ENCODE data around the gene VAC14. TPM values are rescaled to one million over a fixed set of nuclear protein-coding genes. Genes with fewer than 3 reads are reported as not detected.

Gene VAC14
- total and polyA plus RNA-seq, 2 experiments from 2014 or later, result 62.8 to 63.9 TPM

GRCh38 chr16:70653809-70654771, 146.9 kb downstream of the VAC14 start:
- Histone ChIP-seq H3K27ac (no peak overlapping the region), H3K4me1 (ENCODE audit: low read depth) (no peaks in the 10 kb centered on the region), H3K9me3 (ENCODE audit: low read depth) (no peaks in the 10 kb centered on the region), H3K4me3 (no peak overlapping the region), H3K36me3 (no peaks in the 10 kb centered on the region), H3K27me3 (no peaks in the 10 kb centered on the region)
- TF ChIP-seq CTCF (IDR thresholded peaks at IDR 0.05; ENCODE audit: low read depth, low read length), result peak; percentile 83
- DNase-seq (ENCODE audit: low read depth in 1 of 2, low spot score in 1 of 2), result peak; percentile 79 to 88

GRCh38 chr16:70653406-70653805, 147.6 kb downstream of the VAC14 start:
- DNase-seq (ENCODE audit: low read depth in 1 of 2, low spot score in 1 of 2), result no peak

GRCh38 chr16:70652322-70652721, 148.6 kb downstream of the VAC14 start:
- Histone ChIP-seq H3K9me3 (ENCODE audit: low read depth) (no peaks in the 10 kb centered on the region), H3K36me3 (no peaks in the 10 kb centered on the region), H3K4me1 (ENCODE audit: low read depth) (no peaks in the 10 kb centered on the region), H3K4me3 (no peak overlapping the region), H3K27me3 (no peaks in the 10 kb centered on the region), H3K27ac (no peak overlapping the region)
- no peak for TF ChIP-seq CTCF (IDR thresholded peaks at IDR 0.05; ENCODE audit: low read depth, low read length)
- DNase-seq (ENCODE audit: low read depth in 1 of 2, low spot score in 1 of 2), result no peak

More at GRCh38 chr16:70653406-70653805, 147.6 kb downstream of the VAC14 start:
- TF ChIP-seq CTCF (IDR thresholded peaks at IDR 0.05; ENCODE audit: low read depth, low read length), result no peak
- no peak overlapping the region for H3K4me3 ChIP-seq
- no peaks in the 10 kb centered on the region for H3K36me3 ChIP-seq
- no peaks in the 10 kb centered on the region for H3K9me3 ChIP-seq (ENCODE audit: low read depth)
- H3K27ac ChIP-seq, result no peak overlapping the region
- no peaks in the 10 kb centered on the region for H3K27me3 ChIP-seq
- no peaks in the 10 kb centered on the region for H3K4me1 ChIP-seq (ENCODE audit: low read depth)

GRCh38 chr16:70651524-70651923, 149.4 kb downstream of the VAC14 start:
- no peak for TF ChIP-seq CTCF (IDR thresholded peaks at IDR 0.05; ENCODE audit: low read depth, low read length)
- Histone ChIP-seq H3K27ac (no peak overlapping the region), H3K36me3 (no peaks in the 10 kb centered on the region), H3K27me3 (no peaks in the 10 kb centered on the region), H3K4me1 (ENCODE audit: low read depth) (no peaks in the 10 kb centered on the region), H3K4me3 (no peak overlapping the region), H3K9me3 (ENCODE audit: low read depth) (no peaks in the 10 kb centered on the region)
- no peak for DNase-seq (ENCODE audit: low read depth in 1 of 2, low spot score in 1 of 2)

GRCh38 chr16:70650216-70650615, 150.7 kb downstream of the VAC14 start:
- Histone ChIP-seq H3K9me3 (ENCODE audit: low read depth) (no peaks in the 10 kb centered on the region), H3K4me3 (no peak overlapping the region), H3K27me3 (no peaks in the 10 kb centered on the region), H3K4me1 (ENCODE audit: low read depth) (no peaks in the 10 kb centered on the region), H3K36me3 (no peaks in the 10 kb centered on the region), H3K27ac (no peak overlapping the region)
- TF ChIP-seq CTCF (IDR thresholded peaks at IDR 0.05; ENCODE audit: low read depth, low read length), result no peak
- no peak for DNase-seq (ENCODE audit: low read depth in 1 of 2, low spot score in 1 of 2)

Data from cardiac muscle cell (in vitro differentiated cells and primary cell).